Activated CD8-positive, alpha-beta memory T cell treated with anti-CD3 and anti-CD28 coated beads, Interleukin-2, amount 50 U/mL, for 24 hours (primary cell): ENCODE results near the gene ADD2.

Experiments used
- DNase-seq: peaks from one replicate; pipeline ENCODE4 v3.0.0-alpha.2; 2020; ENCODE audit errors: extremely low read depth

The ADD2 gene

GRCh38 chr2:70784320-70784719 lies 16.3 kb upstream of the ADD2 start:
- no peak for DNase-seq

- no peak for DNase-seq
Observed at GRCh38 chr2:70779911-70780545, 12.0 kb upstream of the ADD2 start.

GRCh38 chr2:70779491-70779890 lies 11.5 kb upstream of the ADD2 start:
- DNase-seq = no peak

GRCh38 chr2:70778676-70779075 lies 10.7 kb upstream of the ADD2 start:
- no peak for DNase-seq

- DNase-seq = no peak
Observed at GRCh38 chr2:70777450-70777849, 9.4 kb upstream of the ADD2 start.

DNA sequence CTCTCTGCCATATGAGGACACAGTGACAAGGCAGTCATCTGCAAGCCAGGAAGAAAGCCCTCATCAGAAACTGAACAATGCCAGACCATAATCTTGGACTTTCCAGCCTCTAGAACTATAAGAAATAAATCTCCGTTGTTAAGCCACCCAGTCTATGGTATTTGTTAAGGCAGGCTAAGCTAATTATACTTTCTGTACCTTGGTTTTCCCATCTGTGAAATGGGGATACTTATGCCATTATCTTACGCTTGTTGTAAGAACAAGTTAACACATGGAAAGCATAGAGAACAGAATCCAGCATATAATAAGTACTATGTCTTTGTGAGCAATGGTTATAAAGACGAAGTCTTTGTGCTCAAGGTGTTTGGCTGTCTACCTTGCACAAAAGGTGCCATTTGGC lies 8.3 kb upstream of the ADD2 start:
- DNase-seq = no peak

DNA sequence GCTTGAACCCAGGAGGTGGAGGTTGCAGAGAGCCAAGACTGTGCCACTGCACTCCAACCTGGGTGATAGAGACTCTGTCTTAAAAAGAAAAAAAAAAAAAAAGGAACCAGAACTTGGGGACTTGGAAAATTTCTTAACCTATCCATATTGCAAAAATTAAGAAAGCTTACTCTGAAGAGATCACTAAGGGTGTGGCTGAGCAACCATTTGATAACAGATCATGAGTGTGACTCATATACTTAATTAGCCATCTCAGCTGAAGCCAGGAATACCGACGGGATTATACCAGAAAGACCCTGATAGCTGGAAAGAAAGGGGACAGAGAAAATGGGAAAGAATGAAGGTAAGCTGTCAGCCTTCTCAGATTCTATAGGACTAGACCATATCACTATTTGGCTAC lies 7.1 kb upstream of the ADD2 start:
- no peak for DNase-seq

- no peak for DNase-seq
Observed at GRCh38 chr2:70772486-70773155, 4.6 kb upstream of the ADD2 start.

DNA sequence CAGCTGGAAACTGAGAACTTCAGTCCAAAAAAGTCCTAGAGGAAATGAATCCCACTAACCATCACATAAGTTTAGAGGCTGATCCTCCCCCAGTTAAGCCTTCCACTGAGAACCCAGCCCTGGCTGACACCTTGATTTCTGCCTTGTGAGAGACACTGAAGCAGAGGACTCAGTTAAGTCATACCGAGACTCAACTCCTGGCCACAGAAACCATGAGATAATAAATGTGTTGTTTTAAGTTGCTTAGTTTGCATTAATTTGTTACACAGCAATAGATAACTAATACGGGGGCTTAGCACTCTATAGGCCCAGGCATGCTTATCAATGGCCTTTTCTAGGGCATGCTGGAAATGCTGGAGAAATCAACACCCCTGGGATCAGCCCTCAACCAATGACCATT lies 3.4 kb upstream of the ADD2 start:
- no peak for DNase-seq

DNA sequence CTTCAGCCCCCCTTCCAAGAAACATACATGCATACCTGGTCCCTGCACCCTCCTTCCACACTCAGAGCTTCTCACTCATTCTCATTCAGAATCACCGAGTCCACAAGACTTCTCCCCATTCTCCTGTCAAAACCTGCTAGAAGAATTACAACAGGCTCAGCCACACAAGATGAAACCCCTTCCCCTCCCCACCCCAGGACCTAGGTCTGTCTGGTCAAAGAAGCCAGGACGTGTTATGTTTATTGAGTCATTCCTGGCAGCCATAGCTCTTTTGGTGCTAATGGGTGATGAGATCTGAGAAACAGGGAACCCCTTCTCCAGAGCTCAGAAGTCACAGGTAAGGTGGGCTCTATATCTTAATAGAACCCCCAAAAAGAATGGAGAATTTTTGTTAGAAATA lies 1.4 kb upstream of the ADD2 start:
- DNase-seq = no peak

GRCh38 chr2:70768590-70769085 lies 638 bp upstream of the ADD2 start:
- no peak for DNase-seq

DNA sequence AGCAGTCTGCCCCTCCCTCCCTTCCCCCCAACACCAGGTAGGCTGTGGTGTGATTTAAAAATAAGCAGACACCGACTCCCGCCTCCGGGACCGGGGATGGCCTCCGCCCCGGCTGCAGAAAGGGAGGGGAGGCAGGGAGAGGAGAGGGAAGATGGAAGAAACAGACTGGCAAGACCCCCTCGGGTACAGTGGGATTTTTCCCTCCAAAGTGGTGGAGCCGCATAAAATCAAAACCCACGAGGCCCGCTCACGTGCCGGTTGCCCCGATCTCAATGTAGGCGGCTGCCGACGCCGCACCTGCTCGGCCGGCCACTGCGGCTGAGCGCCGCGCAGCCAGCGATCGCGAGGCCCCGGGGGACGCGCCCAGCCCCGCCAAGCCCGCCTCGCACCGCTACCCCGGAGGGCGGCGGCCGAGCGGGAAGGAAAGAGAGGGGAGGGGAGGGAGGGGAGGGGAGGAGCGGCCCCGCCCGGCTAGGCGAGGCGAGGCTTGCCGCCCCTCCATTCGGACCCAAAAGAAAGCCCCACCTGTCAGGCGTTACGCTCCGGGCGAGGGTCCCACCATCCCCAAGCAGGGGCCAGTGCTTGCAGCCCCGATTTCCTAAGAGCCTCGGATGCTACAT lies 811 bp downstream of the ADD2 start:
- DNase-seq = no peak

- DNase-seq = no peak
Observed at GRCh38 chr2:70766357-70767078, 1.5 kb downstream of the ADD2 start.

GRCh38 chr2:70765507-70765906 lies 2.5 kb downstream of the ADD2 start:
- DNase-seq = no peak

GRCh38 chr2:70759446-70759845 lies 8.6 kb downstream of the ADD2 start:
- no peak for DNase-seq

DNA sequence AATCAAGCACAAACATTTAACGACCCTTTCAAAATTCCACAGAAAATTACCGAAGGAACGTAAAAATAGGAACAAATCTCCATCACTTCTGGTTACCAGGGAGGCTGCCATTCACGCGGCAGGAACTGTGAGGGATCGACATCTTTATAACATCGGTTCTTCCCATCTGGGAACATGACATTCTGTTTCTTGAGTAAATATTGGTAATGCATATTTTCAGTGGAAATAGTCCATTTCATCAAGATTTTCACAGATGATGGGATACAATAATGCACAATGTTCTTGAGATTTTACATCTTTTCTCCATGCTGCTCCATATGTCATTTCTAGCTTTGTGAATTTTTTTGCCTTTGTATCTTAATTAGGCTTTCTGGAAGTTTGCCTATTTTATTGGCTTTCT lies 10.0 kb downstream of the ADD2 start:
- no peak for DNase-seq

- no peak for DNase-seq
Observed at GRCh38 chr2:70757360-70757759, 10.6 kb downstream of the ADD2 start.

GRCh38 chr2:70756128-70756527 lies 11.9 kb downstream of the ADD2 start:
- DNase-seq = no peak

DNA sequence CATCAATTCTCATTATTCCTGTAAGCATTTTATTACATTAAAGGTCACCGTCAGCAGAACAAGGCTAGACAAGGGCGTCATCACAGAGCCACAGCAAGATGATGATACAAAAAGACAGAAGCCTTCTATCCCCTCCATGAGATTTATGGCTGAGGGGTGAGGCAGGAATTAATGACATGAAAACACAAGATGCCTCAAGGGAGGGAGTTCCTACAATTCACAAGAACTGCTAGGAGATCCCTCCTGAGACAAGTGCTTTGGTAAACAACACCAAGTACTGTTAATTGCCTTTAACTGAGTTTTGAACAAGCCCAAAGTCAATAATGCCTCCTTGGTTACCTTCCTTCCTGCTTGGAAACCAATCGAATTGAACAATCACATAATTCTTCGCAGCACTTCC lies 14.1 kb downstream of the ADD2 start:
- no peak for DNase-seq

DNA sequence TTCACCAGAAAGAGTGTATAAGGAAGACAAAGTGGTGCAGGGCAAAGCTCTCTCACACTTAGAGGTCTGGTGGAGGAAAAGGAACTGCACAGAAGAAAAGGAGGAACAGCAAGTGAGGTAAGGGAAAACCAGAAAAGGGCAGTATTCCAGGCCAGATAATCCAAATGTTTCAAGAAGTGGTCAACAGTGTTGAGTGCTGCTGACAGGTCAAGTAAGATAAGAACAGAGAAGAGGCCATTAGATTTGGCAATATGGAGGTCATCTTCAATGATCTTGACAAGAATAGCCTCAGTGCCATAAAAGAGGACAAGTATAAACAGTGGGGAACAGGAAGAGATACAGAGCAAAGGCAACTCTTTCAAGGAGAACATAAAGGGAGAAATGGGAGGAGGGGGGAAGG lies 15.0 kb downstream of the ADD2 start:
- DNase-seq = no peak

GRCh38 chr2:70752396-70752795 lies 15.6 kb downstream of the ADD2 start:
- DNase-seq = no peak

DNA sequence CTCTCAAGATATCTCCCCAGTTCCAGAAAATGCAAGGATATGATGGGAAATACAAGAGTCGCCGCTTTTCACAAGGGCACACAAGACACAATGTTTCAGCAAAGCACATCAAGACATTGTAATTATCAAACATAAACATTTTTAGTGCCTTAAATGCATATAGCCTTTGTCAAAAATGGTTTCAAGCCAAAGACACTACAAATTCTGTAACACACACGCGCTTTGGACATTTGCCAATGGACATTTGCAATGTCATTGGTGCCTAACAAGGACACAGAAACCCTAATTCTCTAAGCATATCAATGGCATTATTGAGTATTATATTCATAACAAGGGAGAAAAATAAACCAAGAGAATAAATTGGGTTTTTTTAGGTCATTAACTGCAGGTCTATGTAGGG lies 16.1 kb downstream of the ADD2 start:
- no peak for DNase-seq

GRCh38 chr2:70750320-70750719 lies 17.7 kb downstream of the ADD2 start:
- DNase-seq = no peak
